GM23248 (cell line): ENCODE measurements around the gene EVL.

Experiments used
- EZH2 ChIP-seq: fragments of 200-600 bp; sonication (generic); IDR thresholded peaks from 2 replicates; pipeline ENCODE4 v1.6.1; 2018; ENCODE audit warnings: antibody characterized with exemption, mild to moderate bottlenecking; ENCODE audit not compliant: insufficient read depth, poor library complexity, severe bottlenecking
- EZH2phosphoT487 ChIP-seq: fragments of 200-600 bp; sonication (generic); IDR thresholded peaks from 2 replicates; pipeline ENCODE4 v1.6.1; 2018; ENCODE audit warnings: antibody characterized with exemption, moderate library complexity, mild to moderate bottlenecking, low read depth; ENCODE audit not compliant: insufficient read depth

DNA sequence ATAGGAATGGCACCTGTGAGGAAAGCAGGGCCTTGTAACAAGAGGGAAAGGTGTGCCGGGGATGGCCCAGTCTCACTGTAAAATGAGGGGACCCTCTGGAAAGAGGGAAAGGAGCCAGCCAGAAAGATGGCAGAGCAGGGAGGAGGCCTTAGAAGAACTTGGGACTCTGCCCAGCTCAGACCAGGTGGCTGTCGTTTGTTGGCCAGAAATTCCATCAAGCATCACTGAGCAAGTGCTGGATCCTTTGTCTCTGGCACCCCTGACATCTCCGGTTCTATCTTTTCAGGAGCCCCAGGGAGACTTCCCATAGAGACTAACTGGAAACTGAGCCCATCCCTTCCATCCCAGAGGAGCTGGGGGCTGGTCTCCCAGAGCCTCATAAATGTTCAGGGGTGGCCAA lies 50.9 kb downstream of the EVL start:
- no peak for TF ChIP-seq EZH2
- no peak for TF ChIP-seq EZH2phosphoT487
